Measurements from ENCODE around the gene C16orf89. TPM values are rescaled to one million over a fixed set of nuclear protein-coding genes. Genes with fewer than 3 reads are reported as not detected.

Gene C16orf89
- total RNA-seq, 6 experiments from 2014 or later = not detected

DNA sequence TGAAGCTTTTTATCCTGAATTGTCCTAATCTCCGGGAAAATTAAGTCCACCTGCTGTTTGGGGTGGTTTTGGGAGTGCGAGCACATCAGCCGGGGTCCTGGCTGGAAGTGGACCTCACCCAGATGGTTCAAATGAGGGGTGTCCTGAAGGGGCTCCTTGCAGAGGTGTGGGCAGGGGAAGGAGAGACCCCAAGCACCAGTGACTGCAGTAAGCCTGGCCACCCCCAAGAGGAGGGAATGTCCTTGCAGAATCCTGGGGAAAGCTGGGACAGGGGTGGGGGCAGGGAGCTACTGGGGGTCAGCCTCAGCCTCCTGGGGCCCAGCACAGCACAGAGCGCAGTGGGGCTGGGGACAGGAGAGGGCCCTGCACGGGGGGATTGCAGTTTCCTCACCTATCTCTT is 61.4 kb downstream of the C16orf89 start:
- no peaks in the 10 kb centered on the region for H3K9me3 Mint-ChIP-seq
- H3K4me3 Mint-ChIP-seq = no peak overlapping the region
- H3K4me1 Mint-ChIP-seq (ENCODE audit: low read depth) = no peaks in the 10 kb centered on the region
- H3K36me3 Mint-ChIP-seq (ENCODE audit: low read depth) = no peaks in the 10 kb centered on the region
- DNase-seq = no peak
- no peak overlapping the region for H3K27ac Mint-ChIP-seq
- TF ChIP-seq, protein P1, sequence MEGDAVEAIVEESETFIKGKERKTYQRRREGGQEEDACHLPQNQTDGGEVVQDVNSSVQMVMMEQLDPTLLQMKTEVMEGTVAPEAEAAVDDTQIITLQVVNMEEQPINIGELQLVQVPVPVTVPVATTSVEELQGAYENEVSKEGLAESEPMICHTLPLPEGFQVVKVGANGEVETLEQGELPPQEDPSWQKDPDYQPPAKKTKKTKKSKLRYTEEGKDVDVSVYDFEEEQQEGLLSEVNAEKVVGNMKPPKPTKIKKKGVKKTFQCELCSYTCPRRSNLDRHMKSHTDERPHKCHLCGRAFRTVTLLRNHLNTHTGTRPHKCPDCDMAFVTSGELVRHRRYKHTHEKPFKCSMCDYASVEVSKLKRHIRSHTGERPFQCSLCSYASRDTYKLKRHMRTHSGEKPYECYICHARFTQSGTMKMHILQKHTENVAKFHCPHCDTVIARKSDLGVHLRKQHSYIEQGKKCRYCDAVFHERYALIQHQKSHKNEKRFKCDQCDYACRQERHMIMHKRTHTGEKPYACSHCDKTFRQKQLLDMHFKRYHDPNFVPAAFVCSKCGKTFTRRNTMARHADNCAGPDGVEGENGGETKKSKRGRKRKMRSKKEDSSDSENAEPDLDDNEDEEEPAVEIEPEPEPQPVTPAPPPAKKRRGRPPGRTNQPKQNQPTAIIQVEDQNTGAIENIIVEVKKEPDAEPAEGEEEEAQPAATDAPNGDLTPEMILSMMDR (IDR thresholded peaks at IDR 0.05) = no peak
- H3K27me3 Mint-ChIP-seq (ENCODE audit: insufficient read depth) = peaks cover 27% of the 10 kb centered on the region

DNA sequence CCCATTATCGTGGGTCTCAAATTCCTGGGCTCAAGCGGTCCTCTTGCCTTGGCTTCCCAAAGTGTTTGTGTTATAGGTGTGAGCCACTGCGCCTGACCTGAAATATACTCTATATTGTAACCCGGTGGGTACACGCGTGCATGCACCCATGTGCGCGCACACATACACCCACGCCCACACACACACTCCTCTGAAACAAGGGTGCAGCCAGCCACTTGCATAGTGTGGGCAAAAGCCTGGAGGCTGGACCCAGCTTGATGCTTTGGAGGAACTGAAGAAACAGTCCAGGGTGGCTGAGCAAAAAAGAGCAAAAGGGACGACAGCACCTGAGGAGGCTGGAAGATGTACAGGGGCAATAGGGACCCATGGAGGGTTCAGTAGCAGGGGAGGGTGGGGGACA is 61.9 kb downstream of the C16orf89 start:
- TF ChIP-seq, protein P1 (IDR thresholded peaks at IDR 0.05) = no peak
- H3K27ac Mint-ChIP-seq = no peak overlapping the region
- H3K9me3 Mint-ChIP-seq = no peaks in the 10 kb centered on the region
- H3K27me3 Mint-ChIP-seq (ENCODE audit: insufficient read depth) = peaks cover 28% of the 10 kb centered on the region
- H3K36me3 Mint-ChIP-seq (ENCODE audit: low read depth) = no peaks in the 10 kb centered on the region
- H3K4me3 Mint-ChIP-seq = no peak overlapping the region
- no peak for DNase-seq
- no peaks in the 10 kb centered on the region for H3K4me1 Mint-ChIP-seq (ENCODE audit: low read depth)

DNA sequence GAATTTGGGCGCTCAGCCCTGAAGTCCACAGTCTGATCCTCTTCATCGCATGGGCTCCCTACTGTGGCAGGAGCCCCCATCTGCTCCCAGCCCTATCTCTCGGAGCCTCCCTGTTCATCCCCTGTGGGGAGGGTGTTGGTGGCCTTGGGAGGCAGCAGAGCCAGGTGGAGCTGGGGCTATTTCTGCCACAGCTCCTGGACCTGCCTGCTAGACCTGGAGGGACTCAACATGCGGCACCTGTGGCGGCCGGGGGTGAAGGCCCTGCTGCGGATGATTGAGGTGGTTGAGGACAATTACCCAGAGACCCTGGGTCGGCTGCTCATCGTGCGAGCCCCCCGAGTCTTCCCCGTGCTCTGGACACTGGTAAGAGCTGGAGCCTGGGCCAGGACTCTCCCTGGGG is 62.5 kb downstream of the C16orf89 start:
- Mint-ChIP-seq H3K4me3 (no peak overlapping the region), H3K9me3 (no peaks in the 10 kb centered on the region), H3K27me3 (ENCODE audit: insufficient read depth) (peaks cover 28% of the 10 kb centered on the region), H3K27ac (no peak overlapping the region), H3K36me3 (ENCODE audit: low read depth) (no peaks in the 10 kb centered on the region), H3K4me1 (ENCODE audit: low read depth) (no peaks in the 10 kb centered on the region)
- TF ChIP-seq, protein P1 (IDR thresholded peaks at IDR 0.05) = no peak
- DNase-seq = no peak

DNA sequence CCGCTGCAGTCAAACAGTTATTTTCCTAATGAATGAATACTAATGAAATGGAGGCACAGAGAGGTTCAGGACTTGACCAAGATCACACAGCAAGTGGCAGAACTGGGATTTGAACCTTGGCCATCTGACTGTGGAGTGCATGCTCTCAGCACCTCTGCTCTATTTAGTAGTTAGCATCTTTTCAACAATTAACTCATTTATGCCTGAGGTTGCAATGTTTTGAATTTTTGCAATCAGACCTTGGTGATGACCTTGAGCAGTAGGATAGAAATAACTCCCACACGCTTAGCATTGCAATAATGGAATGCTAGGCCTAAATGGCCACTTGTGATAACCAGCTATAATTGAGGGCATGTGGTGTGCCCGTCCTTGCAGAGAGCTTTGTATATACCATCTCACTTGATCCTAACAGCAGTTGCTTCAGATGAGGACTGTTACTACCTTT is 63.0 kb downstream of the C16orf89 start:
- H3K36me3 Mint-ChIP-seq (ENCODE audit: low read depth) = no peaks in the 10 kb centered on the region
- no peaks in the 10 kb centered on the region for H3K9me3 Mint-ChIP-seq
- TF ChIP-seq, protein P1 (IDR thresholded peaks at IDR 0.05) = no peak
- no peak overlapping the region for H3K4me3 Mint-ChIP-seq
- no peak for DNase-seq
- H3K4me1 Mint-ChIP-seq (ENCODE audit: low read depth) = no peaks in the 10 kb centered on the region
- peaks cover 23% of the 10 kb centered on the region for H3K27me3 Mint-ChIP-seq (ENCODE audit: insufficient read depth)
- H3K27ac Mint-ChIP-seq = no peak overlapping the region

DNA sequence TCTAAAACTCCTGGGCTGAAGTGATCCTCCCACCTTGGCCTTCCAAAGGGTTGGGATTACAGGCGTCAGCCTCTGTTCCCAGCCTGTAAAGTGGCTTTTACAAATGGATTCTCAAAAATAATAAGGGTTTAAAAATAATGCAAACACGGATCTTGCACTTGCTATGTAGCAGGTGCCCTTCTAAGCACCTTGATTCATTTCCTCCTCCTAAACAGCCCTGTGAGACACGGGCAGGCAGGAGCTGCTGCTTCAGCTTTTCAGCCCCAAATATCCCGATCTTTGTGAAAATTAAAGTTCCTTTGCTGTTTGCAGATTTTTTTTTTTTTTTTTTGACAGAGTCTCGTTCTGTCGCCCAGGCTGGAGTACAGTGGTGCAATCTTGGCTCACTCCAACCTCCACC is 63.8 kb downstream of the C16orf89 start:
- peaks cover 23% of the 10 kb centered on the region for H3K27me3 Mint-ChIP-seq (ENCODE audit: insufficient read depth)
- H3K4me3 Mint-ChIP-seq = no peak overlapping the region
- H3K4me1 Mint-ChIP-seq (ENCODE audit: low read depth) = no peaks in the 10 kb centered on the region
- H3K36me3 Mint-ChIP-seq (ENCODE audit: low read depth) = no peaks in the 10 kb centered on the region
- no peak for DNase-seq
- H3K27ac Mint-ChIP-seq = no peak overlapping the region
- no peaks in the 10 kb centered on the region for H3K9me3 Mint-ChIP-seq
- TF ChIP-seq, protein P1 (IDR thresholded peaks at IDR 0.05) = no peak

DNA sequence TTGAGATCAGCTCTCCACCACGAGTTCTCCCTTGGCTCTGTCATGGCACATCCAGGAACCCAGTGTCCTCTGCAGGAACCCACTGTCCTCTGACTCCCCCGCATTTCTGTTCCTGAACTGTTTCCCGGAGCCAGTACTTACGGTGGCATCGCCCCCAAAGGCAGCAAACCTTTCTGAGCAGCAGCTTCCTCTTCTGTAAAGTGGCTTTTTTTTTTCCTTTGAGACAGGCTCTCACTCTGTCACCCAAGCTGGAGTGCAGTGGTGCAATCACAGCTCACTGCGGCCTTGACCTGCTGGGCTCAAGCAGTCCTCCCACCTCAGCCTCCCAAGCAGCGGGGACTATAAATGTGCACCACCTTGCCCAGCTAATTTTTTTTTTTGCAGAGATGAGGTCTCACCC is 64.2 kb downstream of the C16orf89 start:
- H3K36me3 Mint-ChIP-seq (ENCODE audit: low read depth) = no peaks in the 10 kb centered on the region
- TF ChIP-seq, protein P1 (IDR thresholded peaks at IDR 0.05) = no peak
- no peak overlapping the region for H3K4me3 Mint-ChIP-seq
- no peak for DNase-seq
- no peaks in the 10 kb centered on the region for H3K9me3 Mint-ChIP-seq
- no peak overlapping the region for H3K27ac Mint-ChIP-seq
- H3K27me3 Mint-ChIP-seq (ENCODE audit: insufficient read depth) = peaks cover 23% of the 10 kb centered on the region
- no peaks in the 10 kb centered on the region for H3K4me1 Mint-ChIP-seq (ENCODE audit: low read depth)
